ENCODE data around the gene FGD3.

The FGD3 gene

GRCh38 chr9:92954049-92954861, 6.9 kb downstream of the FGD3 start:
- no peak for DNase-seq

DNA sequence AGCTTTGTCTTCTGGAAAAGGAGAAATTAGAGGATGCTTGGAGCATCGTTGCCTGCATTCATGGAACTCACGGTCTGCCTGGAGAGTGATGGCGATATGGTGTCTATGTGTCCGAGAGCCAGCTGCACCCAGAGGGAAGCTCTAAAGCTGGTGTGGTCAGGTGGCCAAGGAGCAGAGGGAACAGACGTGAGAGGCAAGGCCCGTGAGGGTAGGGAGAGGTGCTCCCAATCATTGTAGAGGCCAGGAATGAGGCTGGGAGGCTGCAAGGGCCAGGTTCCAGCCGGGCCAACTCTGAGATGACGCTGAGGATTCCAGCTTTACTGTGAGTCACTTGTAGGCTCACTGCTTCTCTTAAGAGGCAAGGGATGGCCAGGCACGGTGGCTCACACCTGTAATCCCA, 7.6 kb downstream of the FGD3 start:
- no peak for DNase-seq

DNA sequence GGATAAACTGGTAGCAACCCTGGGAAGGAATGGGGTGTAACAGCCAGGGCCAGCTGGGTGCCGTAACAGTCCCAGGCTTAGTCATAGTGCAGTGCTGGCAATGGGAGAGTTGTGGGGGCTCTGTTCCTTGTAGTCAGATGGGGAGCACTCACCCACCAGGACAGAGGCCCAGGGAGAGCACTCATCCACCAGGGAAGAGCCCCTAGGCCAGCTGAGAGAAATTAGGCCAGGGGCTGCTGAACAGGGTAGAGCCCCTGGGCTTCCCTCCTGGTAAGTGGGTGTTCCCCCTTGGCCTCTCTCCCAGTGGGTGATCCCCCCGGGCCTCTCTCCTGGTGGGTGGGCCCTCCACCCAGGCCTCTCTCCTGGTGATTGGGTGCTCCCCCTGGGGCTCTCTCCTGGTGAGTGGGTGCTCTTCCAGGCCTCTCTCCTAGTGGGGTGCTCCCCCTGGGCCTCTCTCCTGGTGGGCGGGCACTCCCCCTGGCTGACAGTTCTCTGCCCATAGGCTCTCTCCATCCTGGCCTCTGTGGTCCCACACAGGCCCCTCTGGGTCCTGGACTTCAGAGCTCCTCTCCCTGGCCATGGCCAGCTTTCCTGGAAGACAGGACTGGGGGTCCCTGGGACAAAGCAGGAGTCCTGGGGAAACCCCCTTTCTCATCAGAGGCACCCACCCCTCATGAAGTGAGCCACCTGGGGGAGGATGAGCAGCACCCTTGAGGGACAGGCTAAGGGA, 13.4 kb downstream of the FGD3 start:
- DNase-seq, result no peak

DNA sequence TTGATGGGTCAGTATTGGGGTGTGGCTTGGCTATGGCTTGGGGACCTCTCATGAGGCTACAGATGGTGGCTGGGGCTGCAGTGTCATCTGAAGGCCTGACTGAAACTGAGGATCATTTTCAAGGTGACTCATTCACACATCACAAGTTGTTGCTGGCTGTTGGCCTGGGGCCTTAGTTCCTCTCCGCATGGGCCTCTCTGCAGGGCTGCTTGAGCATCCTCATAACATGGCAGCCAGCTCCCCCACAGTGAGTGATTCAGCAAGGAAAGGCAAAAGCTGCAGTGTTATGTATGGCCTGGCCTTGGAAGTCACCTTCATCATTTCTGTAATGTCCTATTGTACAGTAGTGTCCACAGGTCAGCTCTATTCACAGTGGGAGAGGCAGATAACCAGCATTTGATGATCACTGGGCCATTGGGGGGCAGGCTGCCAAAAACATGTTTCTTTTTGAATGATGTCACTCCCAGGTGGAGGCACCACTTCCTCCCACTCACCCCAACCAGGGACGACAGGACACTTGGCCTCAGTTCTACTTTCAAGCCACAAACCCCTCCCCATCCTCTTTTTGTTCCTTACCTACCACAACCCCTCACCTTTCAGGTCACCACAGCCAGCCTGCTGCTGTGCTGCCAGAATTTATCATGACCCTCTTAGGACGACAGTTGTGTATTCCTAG, 14.4 kb downstream of the FGD3 start:
- DNase-seq, result no peak

GRCh38 chr9:92962303-92962649, 15.0 kb downstream of the FGD3 start:
- DNase-seq, result no peak

DNA sequence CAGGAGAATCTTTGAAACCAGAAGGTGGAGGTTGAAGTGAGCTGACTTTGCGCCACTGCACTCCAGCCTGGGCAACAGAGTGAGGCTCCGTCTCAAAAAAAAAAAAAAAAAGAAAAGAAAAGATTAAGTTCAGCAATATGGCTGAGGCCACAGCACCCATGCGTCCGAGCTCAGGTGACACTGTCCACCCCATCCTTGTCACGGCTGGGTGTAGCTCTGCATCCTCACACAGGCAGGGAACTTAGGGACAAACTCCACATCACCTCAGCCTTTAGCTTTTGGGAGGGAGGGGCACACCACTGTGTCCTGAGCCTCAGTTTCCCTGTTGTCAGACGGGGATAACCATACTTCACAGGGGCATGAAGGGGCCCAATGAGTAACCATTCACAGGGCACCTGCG, 15.5 kb downstream of the FGD3 start:
- no peak for DNase-seq

- DNase-seq, result peak in 2 of 14 donors; percentile 15 to 19
Measured at GRCh38 chr9:92963831-92964606, 16.7 kb downstream of the FGD3 start.

DNA sequence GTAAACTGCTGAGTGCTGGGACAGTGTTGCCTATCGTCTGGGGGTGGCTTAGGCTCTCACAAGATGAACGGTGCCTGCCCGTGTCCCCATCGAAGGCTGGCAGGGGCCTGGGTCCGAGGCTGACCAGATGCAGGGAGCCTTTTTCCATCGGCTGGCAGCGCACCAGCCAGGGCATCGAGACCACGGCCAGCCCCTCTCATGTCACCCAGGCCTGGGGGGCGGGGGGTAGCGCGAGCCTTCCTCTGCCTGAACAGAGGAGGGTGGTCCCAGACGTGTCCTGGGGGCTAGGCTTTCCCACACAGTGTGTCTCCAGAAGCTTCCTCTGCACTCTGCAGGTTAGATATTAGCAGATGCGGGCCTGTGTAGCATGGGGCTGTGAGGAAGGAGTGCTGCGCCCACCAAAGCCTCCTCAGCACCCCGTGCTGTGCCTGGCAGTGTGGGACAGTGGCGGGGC, 17.3 kb downstream of the FGD3 start:
- DNase-seq, result no peak

- DNase-seq, result peak in 2 of 14 donors; percentile 16 to 18
Measured at GRCh38 chr9:92965061-92965758, 17.9 kb downstream of the FGD3 start.

- no peak for DNase-seq
Measured at GRCh38 chr9:92965759-92966517, 18.6 kb downstream of the FGD3 start.

GRCh38 chr9:92966518-92966800, 19.1 kb downstream of the FGD3 start:
- DNase-seq, result no peak

- DNase-seq, result no peak
Measured at GRCh38 chr9:92968081-92968480, 20.8 kb downstream of the FGD3 start.

GRCh38 chr9:92969516-92970466, 22.5 kb downstream of the FGD3 start:
- DNase-seq, result no peak

DNA sequence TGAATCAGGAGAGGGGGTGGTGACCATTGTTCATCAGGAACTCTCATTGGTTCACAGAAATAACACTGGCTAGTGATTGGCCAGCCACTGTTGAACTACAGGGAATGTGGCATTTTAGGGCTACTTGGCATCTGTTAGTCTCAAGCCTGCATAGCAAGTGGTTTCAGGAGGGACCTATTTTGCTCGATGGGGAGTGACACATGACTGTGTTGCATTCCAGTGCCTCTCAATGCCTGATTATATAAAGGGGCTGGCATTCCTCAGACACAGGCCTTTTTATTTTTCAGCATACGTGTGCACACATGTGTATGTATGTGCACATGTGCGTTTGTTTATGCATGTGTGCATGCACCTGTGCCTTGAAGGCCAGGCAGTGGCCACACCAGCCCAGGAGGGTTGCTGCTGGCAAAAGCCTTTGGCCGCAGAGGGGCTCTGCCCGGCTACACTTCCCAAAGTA, 23.2 kb downstream of the FGD3 start:
- peak in 2 of 14 donors; percentile 30 to 32 for DNase-seq

DNA sequence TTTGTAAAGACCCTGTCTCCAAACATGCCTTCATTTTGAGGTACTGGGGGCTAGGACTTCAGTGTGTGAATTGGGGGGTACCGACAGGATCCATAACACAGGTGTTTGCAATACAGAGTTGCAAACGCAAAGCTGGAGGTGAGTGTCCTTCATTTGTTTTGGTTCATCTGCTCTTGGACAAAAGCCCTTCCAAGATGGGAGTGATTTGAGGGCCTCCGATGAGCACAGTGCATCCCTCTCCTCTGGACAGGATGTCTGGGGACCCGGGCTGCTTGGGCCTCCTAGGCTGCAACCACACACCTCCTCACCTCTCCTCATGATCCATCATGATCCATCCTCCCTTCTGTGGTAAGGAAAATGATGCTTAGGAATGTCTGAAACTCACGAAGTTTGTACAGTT, 23.8 kb downstream of the FGD3 start:
- DNase-seq, result no peak

DNA sequence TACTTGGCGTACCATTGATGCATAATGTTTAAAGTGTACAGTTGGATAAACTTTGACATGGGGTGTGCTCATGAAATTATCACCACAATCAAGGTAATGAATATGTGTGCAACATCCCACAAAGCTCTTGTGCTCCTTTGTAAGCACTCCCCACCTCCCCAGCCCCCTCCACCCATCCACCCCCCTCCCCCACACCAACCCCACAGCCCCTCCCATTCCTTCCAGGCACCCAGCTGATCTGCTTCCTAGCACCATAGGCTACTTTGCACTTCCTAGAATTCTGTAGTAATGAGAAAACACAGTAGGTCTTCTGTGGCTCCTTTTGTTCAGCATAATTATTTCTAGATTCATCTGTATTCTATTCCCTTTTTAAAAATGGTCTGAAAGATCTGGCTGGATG, 24.5 kb downstream of the FGD3 start:
- DNase-seq, result no peak

- DNase-seq, result no peak
Measured at GRCh38 chr9:92973700-92974099, 26.4 kb downstream of the FGD3 start.

- DNase-seq, result no peak
Measured at GRCh38 chr9:92974161-92974661, 26.9 kb downstream of the FGD3 start.

Data from C1 segment of cervical spinal cord (tissue), 14 donors.